Parathyroid adenoma (tissue), 2 donors: ENCODE results near the gene F2RL2.

Source experiments
- H2AFZ ChIP-seq: fragments of 300-600 bp; sonication (generic); one replicate; pipeline ENCODE4 v1.7.0; 2017; ENCODE audit warnings: antibody characterized with exemption, mild to moderate bottlenecking
- H3K27ac ChIP-seq: fragments of 300-600 bp; sonication (generic); one replicate; pipeline ENCODE4 v1.7.0; 2017
- H3K27me3 ChIP-seq: fragments of 300-600 bp; sonication (generic); one replicate; pipeline ENCODE4 v1.7.0; 2017; ENCODE audit warnings: low read length; ENCODE audit not compliant: control insufficient read depth, insufficient read depth
- H3K36me3 ChIP-seq: fragments of 300-600 bp; sonication (generic); one replicate; pipeline ENCODE4 v1.7.0; 2017; ENCODE audit warnings: low read length; ENCODE audit not compliant: control insufficient read depth, insufficient read depth
- H3K4me1 ChIP-seq: fragments of 300-600 bp; sonication (generic); one replicate; pipeline ENCODE4 v1.7.0; 2017; ENCODE audit warnings: control low read depth
- H3K4me2 ChIP-seq: fragments of 300-600 bp; sonication (generic); one replicate; pipeline ENCODE4 v1.7.0; 2017; ENCODE audit warnings: low read length
- H3K4me3 ChIP-seq: fragments of 300-600 bp; sonication (generic); one replicate; pipeline ENCODE4 v1.7.0; 2017; ENCODE audit warnings: low read depth, low read length
- H3K79me2 ChIP-seq: fragments of 300-600 bp; sonication (generic); one replicate; pipeline ENCODE4 v1.7.0; 2017; ENCODE audit warnings: control low read depth
- H3K9ac ChIP-seq: fragments of 300-600 bp; sonication (generic); one replicate; pipeline ENCODE4 v1.7.0; 2017; ENCODE audit warnings: mild to moderate bottlenecking
- H3K9me3 ChIP-seq: fragments of 300-600 bp; sonication (generic); one replicate; pipeline ENCODE4 v1.7.0; 2017; ENCODE audit warnings: low read length; ENCODE audit not compliant: control insufficient read depth
- CTCF ChIP-seq: fragments of 300-600 bp; sonication (generic); IDR thresholded peaks from one replicate; pipeline ENCODE4 v1.7.0; 2017; ENCODE audit warnings: antibody characterized with exemption, mild to moderate bottlenecking
- donor health status: primary hyperparathyroidism.

F2RL2 gene

GRCh38 chr5:76594107-76594506, 29.1 kb downstream of the F2RL2 start:
- no peak overlapping the region for H3K27ac ChIP-seq
- no peaks in the 10 kb centered on the region for H3K4me1 ChIP-seq
- no peaks in the 10 kb centered on the region for H3K9me3 ChIP-seq
- H3K4me3 ChIP-seq = no peak overlapping the region
- no peak overlapping the region for H3K4me2 ChIP-seq
- no peaks in the 10 kb centered on the region for H3K36me3 ChIP-seq
- TF ChIP-seq CTCF = no peak
- H3K79me2 ChIP-seq = no peaks in the 10 kb centered on the region
- H3K9ac ChIP-seq = no peak overlapping the region
- no peaks in the 10 kb centered on the region for H3K27me3 ChIP-seq
- no peak overlapping the region for H2AFZ ChIP-seq

- Histone ChIP-seq H3K4me1 (no peaks in the 10 kb centered on the region), H3K9me3 (no peaks in the 10 kb centered on the region), H3K36me3 (no peaks in the 10 kb centered on the region), H3K27me3 (no peaks in the 10 kb centered on the region), H3K79me2 (no peaks in the 10 kb centered on the region), H3K9ac (no peak overlapping the region), H3K4me2 (no peak overlapping the region), H2AFZ (no peak overlapping the region), H3K4me3 (no peak overlapping the region), H3K27ac (no peak overlapping the region)
- no peak for TF ChIP-seq CTCF
Observed at GRCh38 chr5:76592692-76593091, 30.5 kb downstream of the F2RL2 start.

GRCh38 chr5:76591366-76591765, 31.8 kb downstream of the F2RL2 start:
- H2AFZ ChIP-seq = no peak overlapping the region
- H3K4me2 ChIP-seq = no peak overlapping the region
- H3K27me3 ChIP-seq = no peaks in the 10 kb centered on the region
- H3K79me2 ChIP-seq = no peaks in the 10 kb centered on the region
- no peaks in the 10 kb centered on the region for H3K4me1 ChIP-seq
- H3K4me3 ChIP-seq = no peak overlapping the region
- TF ChIP-seq CTCF = no peak
- H3K9me3 ChIP-seq = no peaks in the 10 kb centered on the region
- no peak overlapping the region for H3K9ac ChIP-seq
- H3K36me3 ChIP-seq = no peaks in the 10 kb centered on the region
- no peak overlapping the region for H3K27ac ChIP-seq

GRCh38 chr5:76590027-76590426, 33.2 kb downstream of the F2RL2 start:
- no peaks in the 10 kb centered on the region for H3K4me1 ChIP-seq
- H3K27me3 ChIP-seq = no peaks in the 10 kb centered on the region
- H2AFZ ChIP-seq = no peak overlapping the region
- no peak overlapping the region for H3K4me3 ChIP-seq
- TF ChIP-seq CTCF = no peak
- H3K79me2 ChIP-seq = no peaks in the 10 kb centered on the region
- no peaks in the 10 kb centered on the region for H3K9me3 ChIP-seq
- H3K9ac ChIP-seq = no peak overlapping the region
- H3K27ac ChIP-seq = no peak overlapping the region
- H3K4me2 ChIP-seq = no peak overlapping the region
- H3K36me3 ChIP-seq = no peaks in the 10 kb centered on the region

GRCh38 chr5:76586531-76586930, 36.7 kb downstream of the F2RL2 start:
- no peak overlapping the region for H3K4me2 ChIP-seq
- no peaks in the 10 kb centered on the region for H3K4me1 ChIP-seq
- H3K36me3 ChIP-seq = no peaks in the 10 kb centered on the region
- no peaks in the 10 kb centered on the region for H3K9me3 ChIP-seq
- H2AFZ ChIP-seq = no peak overlapping the region
- no peak overlapping the region for H3K9ac ChIP-seq
- no peaks in the 10 kb centered on the region for H3K27me3 ChIP-seq
- no peak for TF ChIP-seq CTCF
- H3K79me2 ChIP-seq = no peaks in the 10 kb centered on the region
- no peak overlapping the region for H3K4me3 ChIP-seq
- H3K27ac ChIP-seq = no peak overlapping the region
